Kasumi-1 (cell line): ENCODE data around the gene ZBTB20.
A peak's percentile ranks its signal among the peaks of the same experiment; 100 is the strongest.

Source experiments
- DNase-seq, 2 experiments: peaks; one replicate each; lab custom pipeline; 2025; lab: John Stamatoyannopoulos, UW

ZBTB20 gene

DNA sequence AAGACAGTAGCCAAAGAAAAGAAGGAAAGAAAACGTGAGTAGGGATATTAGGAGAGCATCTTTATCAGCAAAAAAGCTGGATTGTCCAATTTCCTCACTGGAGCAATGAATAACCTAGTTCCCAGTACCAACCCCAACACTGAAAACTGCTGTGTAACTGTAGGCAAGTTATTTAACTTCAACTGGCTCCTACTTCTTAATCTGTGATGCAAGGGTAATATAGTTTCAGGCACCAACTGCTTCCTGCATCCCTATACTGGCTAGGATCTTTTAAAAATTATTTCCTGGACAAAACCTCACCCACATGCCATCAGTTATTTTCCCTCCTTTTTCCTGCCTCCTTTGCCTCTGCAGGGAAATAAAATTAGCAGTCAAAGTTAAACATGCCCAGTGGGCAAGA lies 59.6 kb downstream of the ZBTB20 start:
- no peak for DNase-seq

DNA sequence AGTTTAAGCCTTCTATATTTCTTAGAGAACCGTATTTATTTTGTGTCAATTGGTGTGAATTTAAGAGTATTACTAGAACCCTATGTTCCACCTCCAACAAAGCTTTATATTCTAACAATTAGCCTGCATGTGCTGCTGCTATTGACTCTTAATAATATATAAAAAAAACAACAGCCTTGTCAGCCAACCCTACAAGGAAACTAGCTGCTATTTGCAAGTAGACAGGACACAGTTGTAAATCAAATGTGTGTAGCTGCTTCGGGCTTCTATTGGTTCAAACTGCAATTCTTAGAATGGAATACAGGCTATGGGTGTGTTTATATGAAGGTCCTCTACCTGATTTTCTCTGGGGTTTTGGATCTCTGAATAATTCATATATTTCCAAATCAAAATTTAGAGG lies 60.7 kb downstream of the ZBTB20 start:
- DNase-seq, result no peak

GRCh38 chr3:115085197-115085865 lies 61.8 kb downstream of the ZBTB20 start:
- DNase-seq, result peak in 1 of 2 experiments; percentile 8

GRCh38 chr3:115084686-115085085 lies 62.4 kb downstream of the ZBTB20 start:
- no peak for DNase-seq

DNA sequence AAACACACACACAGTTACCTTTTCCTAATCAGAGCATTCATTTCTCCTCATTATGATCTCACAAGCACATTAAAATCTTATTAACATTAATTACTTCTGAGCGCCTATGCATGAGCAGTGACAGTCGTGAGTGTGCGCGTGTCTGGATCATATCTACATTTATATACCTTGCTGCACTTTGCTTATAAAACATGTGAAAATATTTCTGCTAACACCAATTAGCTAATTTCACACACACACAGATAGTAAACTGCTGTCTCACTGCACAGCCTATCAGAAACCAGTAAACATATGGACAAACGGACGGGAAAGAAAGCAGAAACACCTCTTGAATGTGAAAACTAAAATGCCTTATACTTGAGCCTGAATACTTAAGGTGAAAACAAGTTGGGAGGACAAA lies 64.8 kb downstream of the ZBTB20 start:
- no peak for DNase-seq

- DNase-seq, result no peak
Measured at GRCh38 chr3:115081444-115081843, 65.6 kb downstream of the ZBTB20 start.

DNA sequence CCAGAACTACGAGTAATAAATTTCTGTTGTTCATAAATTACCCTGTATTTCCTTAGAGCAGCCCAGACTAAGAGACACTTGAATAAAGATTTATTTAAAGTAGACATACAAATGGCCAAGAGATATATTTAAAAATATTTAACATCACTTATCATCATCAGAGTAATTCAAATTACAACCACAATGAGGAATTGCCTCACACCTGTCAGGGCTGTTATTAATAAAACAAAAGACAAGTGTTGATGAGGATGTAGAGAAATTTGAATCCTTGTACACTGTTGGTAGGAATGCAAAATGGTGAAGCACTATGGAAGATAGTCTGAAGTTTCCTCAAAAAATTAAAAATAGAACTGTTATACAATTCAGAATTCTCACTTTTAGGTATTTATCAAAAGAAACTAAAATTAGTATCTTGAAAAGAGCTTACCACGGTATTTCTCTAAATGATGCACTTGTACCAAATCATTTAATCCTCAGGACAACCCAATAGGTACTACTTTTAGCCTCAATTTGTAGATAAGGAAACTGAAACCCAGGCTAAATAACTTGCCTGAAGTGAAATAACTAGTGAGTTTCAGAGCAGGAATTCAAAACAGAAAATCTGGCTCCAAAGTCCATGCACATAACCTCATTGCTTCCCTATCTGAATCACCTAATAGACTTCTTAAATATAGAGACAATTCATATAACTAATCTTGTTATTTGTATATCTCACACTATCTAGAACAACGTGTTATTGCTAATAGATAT lies 69.4 kb downstream of the ZBTB20 start:
- DNase-seq, result no peak

GRCh38 chr3:115074502-115074901 lies 72.6 kb downstream of the ZBTB20 start:
- DNase-seq, result no peak

DNA sequence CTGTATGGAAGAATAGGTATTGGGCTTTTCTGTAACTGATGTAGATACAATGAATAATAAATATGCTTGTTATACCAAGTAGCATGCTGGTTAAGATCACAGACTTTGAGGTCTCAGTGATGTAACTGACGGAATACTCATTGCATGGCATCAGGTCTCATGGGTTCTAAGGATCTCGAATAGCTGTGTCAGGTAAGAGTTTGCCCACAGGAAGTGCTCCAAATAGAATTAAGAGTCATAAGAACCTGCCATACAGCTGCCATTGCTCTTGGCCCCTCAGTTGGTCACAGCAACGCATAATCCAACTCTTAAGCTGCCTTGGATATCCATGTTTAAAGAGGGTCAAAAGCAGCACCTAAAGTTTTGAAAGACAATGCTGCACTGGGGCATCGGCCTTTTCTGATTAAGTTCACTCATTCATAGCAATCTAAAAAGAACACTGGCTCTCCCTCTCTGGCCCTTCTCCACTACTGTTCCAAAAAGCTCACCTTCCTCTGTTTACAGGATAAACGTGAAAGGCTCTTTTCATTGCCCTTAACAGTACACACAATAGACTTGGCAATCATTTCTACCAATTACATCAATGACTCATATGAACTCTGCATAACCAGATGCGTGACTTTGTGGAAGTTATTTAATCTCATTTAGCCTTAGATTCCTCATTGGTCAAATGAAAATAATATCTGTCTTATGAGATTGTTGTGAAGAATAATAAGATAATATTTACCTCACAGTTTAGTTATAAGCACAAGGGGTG lies 74.6 kb downstream of the ZBTB20 start:
- no peak for DNase-seq

- DNase-seq, result no peak
Measured at GRCh38 chr3:115071601-115072000, 75.5 kb downstream of the ZBTB20 start.

DNA sequence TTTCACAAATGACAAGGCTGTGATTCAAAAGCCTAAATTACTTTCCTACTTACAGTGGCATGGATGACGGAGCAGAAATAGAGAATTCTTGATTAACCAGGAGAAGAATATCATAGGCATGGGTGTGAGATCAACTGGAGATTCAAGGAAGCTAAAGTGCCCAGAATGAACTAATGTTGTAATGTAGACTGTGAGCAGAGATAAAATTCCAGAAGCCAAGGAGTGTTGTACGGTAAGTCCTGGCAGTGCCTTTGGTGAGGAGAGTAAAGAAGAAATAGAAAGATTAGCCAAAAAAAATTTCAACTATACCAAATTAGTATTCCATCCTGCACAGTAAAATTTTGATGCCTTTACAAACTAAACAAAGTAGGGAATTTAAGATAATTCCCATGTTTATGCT lies 75.9 kb downstream of the ZBTB20 start:
- DNase-seq, result no peak

DNA sequence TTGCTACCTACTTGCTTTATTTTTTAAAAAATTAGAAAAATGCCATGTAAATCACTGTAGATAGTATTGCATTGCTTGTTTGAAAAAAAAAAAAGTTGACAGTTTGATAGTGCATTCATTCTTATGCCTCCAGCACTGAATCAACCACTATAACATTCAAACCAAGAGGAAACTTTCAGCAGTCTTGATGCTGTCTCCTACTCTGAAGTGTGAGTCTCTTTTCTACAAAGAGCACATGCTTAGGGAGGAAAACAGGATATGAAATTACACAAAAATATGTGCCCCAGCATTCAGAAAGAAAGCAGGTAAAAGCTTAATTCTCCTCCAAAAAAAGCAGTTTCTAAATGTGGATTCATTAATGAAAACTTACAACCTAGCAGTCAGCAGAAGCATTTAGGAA lies 78.3 kb downstream of the ZBTB20 start:
- no peak for DNase-seq

- DNase-seq, result no peak
Measured at GRCh38 chr3:115062412-115062956, 84.6 kb downstream of the ZBTB20 start.

GRCh38 chr3:115062009-115062408 lies 85.1 kb downstream of the ZBTB20 start:
- DNase-seq, result no peak

DNA sequence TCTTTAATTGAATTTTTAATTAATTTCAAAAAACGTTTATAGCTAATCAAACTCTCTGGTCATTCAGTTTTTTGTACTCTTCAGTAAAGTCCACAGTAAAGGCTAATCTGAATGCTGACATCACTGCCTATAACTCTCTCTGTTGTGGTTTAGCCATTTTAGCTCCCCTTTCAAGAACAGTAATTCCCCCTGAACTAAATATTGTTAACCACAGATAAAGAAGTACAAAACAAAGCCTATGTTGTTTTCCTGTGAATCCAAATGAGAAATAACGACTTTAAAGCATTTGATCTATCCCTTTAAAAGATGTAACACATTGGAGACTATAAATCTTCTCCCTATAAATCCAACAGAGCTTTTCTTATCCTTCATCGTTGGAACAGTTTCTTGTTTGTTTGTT lies 94.2 kb downstream of the ZBTB20 start:
- no peak for DNase-seq

DNA sequence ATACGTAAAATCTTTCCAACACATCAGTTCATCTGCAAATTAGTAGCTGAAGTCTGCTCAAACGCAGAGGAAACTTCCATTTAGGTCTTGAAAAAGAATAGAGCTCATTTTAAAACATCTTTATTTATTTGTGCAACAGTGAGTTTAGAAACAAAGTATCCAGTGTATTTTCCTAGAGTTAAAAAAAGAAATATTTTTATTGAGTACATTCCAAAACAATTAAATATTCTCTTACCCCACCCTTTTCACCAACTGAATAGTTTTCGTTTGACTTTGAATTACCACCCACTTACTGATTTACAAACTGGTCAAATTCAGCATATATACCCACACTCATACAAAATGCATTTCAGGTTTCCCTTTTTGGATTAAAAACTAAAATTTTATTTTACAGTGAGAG lies 104.7 kb downstream of the ZBTB20 start:
- DNase-seq, result no peak

GRCh38 chr3:115040673-115041286 lies 106.3 kb downstream of the ZBTB20 start:
- peak; percentile 47 to 64 for DNase-seq

DNA sequence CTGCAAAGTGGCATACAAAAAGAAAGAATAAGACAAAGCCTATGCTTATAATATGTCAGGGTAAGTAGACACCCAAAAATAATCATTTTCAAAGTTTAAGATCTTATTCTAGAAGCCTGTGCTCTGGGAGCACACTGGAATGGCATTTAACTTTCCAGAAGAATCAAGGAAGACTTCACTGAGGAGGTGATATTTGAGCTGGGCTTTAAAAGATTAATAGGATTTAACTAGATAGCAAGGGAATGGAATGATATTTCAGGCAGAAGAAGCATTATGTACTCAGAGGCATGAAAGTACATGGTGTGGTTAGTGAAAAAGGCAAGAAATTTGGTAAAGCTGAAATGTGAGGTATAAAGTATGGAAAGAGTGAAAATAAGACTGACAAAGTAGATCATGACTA lies 106.8 kb downstream of the ZBTB20 start:
- DNase-seq, result no peak

- DNase-seq, result no peak
Measured at GRCh38 chr3:115038817-115039216, 108.3 kb downstream of the ZBTB20 start.

DNA sequence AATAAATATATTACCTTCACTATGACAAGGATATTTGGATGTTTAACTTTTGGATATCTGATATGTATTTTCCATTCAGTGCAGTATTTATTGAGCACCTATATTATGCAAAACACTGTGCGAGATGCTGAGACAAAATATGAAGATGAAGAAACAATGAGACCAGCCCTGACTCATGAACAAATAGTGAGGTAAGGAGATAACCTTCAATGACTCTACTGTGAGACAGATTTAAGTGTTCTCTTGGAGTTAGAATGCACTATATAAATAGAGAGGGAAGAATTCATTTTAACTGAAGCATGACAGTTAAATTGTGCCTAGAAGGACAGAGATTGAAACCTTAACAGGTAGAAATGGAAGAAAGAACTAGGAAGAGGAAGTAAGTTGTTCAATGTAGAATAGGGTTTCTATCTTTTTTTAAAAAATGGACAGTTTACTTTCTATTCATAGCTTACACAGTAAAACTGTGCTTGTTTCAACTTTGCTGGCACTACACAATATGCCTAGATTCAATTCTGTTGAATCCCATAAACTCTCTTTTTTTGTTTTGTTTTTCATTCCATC lies 124.2 kb downstream of the ZBTB20 start:
- DNase-seq, result no peak

DNA sequence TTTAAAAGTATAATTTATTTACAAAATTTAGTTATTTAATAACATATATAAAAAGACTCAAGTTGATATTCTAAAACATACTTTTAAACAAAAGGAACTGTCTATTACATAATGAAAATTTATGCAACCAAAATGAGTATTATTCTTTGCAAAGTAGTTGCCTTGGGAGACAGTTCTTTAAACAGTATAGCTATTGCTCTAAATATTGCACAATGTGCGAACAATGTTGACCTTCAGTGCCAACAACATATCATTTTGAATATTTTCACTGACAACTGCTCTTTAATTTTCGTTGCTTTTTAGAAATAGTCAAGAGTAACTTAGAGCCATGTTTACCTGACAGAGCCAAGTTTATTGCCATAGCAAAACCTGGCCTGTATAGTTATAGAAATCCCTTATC lies 124.9 kb downstream of the ZBTB20 start:
- no peak for DNase-seq

DNA sequence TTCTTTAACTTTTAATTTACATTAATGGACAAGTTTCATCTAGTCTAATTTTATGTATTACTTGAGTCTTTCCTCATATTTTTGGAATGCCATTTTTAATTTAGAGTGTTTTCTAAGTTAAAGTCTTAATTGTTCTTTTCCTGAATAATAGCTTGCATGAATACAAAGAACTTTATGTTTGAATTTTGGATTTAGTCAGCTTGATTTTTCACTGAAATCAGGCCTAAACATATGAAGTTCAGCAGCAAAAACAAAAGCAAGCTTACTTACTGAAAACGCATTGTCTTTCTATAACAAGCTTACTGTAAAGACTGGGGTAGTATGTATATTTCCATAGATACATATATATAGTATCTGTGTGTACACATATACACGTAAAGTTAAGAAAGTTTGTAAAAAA lies 126.0 kb downstream of the ZBTB20 start:
- no peak for DNase-seq
